ENCODE results near the gene AGR2. TPM values are rescaled to one million over a fixed set of nuclear protein-coding genes. Genes with fewer than 3 reads are reported as not detected.
A peak's percentile ranks its signal among the peaks of the same experiment; 100 is the strongest.

AGR2 gene
- total RNA-seq, 2 donors from 2014 or later = 1,572 to 2,751 TPM

DNA sequence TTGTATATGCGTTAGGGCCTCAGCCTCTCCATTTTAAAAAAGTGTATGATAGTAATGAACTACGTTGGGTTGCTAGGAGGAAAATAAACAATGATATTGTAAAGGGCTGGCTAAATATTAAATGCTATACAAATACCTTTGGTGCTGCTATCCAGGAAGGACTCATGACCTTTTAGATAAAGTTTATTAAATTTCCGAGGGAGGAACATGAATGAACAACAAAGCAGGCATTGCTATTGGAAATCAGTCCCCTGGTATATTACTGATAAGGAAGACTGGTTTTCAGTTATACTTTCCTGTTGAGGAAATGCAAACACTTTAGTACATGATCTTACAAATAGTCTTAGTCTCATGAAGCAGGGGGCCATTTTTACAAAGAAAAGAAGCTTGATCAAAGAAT is 17.2 kb upstream of the AGR2 start:
- peak overlapping the region; percentile 54 for H3K27ac ChIP-seq
- no peaks in the 10 kb centered on the region for H3K9me3 ChIP-seq
- H3K4me1 ChIP-seq = peaks cover 7% of the 10 kb centered on the region
- H3K9ac ChIP-seq (ENCODE audit: low read depth in 2 of 2, low read length in 2 of 2) = peak overlapping the region in 1 of 2 donors; percentile 9
- intact Hi-C loops (cut with DNase I) = no loop called here
- H3K36me3 ChIP-seq = no peaks in the 10 kb centered on the region
- H3K4me3 ChIP-seq = no peak overlapping the region
- TF ChIP-seq, protein P1, sequence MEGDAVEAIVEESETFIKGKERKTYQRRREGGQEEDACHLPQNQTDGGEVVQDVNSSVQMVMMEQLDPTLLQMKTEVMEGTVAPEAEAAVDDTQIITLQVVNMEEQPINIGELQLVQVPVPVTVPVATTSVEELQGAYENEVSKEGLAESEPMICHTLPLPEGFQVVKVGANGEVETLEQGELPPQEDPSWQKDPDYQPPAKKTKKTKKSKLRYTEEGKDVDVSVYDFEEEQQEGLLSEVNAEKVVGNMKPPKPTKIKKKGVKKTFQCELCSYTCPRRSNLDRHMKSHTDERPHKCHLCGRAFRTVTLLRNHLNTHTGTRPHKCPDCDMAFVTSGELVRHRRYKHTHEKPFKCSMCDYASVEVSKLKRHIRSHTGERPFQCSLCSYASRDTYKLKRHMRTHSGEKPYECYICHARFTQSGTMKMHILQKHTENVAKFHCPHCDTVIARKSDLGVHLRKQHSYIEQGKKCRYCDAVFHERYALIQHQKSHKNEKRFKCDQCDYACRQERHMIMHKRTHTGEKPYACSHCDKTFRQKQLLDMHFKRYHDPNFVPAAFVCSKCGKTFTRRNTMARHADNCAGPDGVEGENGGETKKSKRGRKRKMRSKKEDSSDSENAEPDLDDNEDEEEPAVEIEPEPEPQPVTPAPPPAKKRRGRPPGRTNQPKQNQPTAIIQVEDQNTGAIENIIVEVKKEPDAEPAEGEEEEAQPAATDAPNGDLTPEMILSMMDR (IDR thresholded peaks at IDR 0.05) = no peak
- DNase-seq = no peak
- no peaks in the 10 kb centered on the region for H3K27me3 ChIP-seq

GRCh38 chr7:16818732-16819131 is 13.9 kb upstream of the AGR2 start:
- no peak overlapping the region for H3K27ac ChIP-seq
- no peak for DNase-seq
- peaks cover 12% of the 10 kb centered on the region for H3K4me1 ChIP-seq
- TF ChIP-seq, protein P1 (IDR thresholded peaks at IDR 0.05) = no peak
- no peak overlapping the region for H3K4me3 ChIP-seq
- no peak overlapping the region for H3K9ac ChIP-seq (ENCODE audit: low read depth in 2 of 2, low read length in 2 of 2)
- intact Hi-C loops (cut with DNase I) = no loop called here
- H3K36me3 ChIP-seq = no peaks in the 10 kb centered on the region
- no peaks in the 10 kb centered on the region for H3K9me3 ChIP-seq
- H3K27me3 ChIP-seq = no peaks in the 10 kb centered on the region

DNA sequence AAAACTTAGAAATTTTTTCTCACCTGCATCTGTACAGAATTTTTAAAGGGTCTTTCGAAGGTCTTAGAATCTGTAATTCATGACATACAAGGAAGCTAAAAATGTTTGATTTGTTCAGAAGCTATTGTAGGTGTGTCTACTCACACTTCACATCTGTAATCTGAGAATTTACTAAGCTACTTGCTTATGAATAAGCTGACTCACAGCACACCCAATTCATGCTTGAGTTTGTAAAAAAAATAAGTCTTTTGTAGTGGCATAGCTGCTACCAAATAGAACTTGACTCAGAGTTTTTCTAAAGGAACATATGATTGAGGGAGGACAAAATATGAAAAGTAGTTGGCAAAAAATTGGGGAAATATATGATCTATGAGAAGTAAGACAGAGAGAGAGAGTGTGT is 12.7 kb upstream of the AGR2 start:
- DNase-seq = no peak
- H3K36me3 ChIP-seq = no peaks in the 10 kb centered on the region
- H3K4me1 ChIP-seq = peaks cover 11% of the 10 kb centered on the region
- TF ChIP-seq, protein P1 (IDR thresholded peaks at IDR 0.05) = no peak
- H3K27ac ChIP-seq = peak overlapping the region; percentile 64
- no peaks in the 10 kb centered on the region for H3K27me3 ChIP-seq
- no peaks in the 10 kb centered on the region for H3K9me3 ChIP-seq
- intact Hi-C loops (cut with DNase I) = no loop called here
- H3K9ac ChIP-seq (ENCODE audit: low read depth in 2 of 2, low read length in 2 of 2) = peak overlapping the region in 1 of 2 donors; percentile 56
- H3K4me3 ChIP-seq = no peak overlapping the region

- DNase-seq = no peak
- Histone ChIP-seq H3K4me3 (no peak overlapping the region), H3K36me3 (no peaks in the 10 kb centered on the region), H3K9ac (ENCODE audit: low read depth in 2 of 2, low read length in 2 of 2) (peak overlapping the region in 1 of 2 donors; percentile 29), H3K4me1 (peaks cover 6% of the 10 kb centered on the region), H3K27me3 (no peaks in the 10 kb centered on the region), H3K9me3 (no peaks in the 10 kb centered on the region), H3K27ac (peak overlapping the region; percentile 64)
- intact Hi-C loops (cut with DNase I) = no loop called here
- TF ChIP-seq, protein P1 (IDR thresholded peaks at IDR 0.05) = no peak
These were observed 12.0 kb upstream of the AGR2 start for GRCh38 chr7:16816824-16817223.

GRCh38 chr7:16815001-16815400 is 10.2 kb upstream of the AGR2 start:
- peak overlapping the region; percentile 64 for H3K27ac ChIP-seq
- H3K36me3 ChIP-seq = no peaks in the 10 kb centered on the region
- no peaks in the 10 kb centered on the region for H3K27me3 ChIP-seq
- H3K4me3 ChIP-seq = no peak overlapping the region
- peaks cover 6% of the 10 kb centered on the region for H3K4me1 ChIP-seq
- intact Hi-C loops (cut with DNase I) = no loop called here
- peak overlapping the region in 1 of 2 donors; percentile 22 for H3K9ac ChIP-seq (ENCODE audit: low read depth in 2 of 2, low read length in 2 of 2)
- TF ChIP-seq, protein P1 (IDR thresholded peaks at IDR 0.05) = no peak
- DNase-seq = peak; percentile 70
- H3K9me3 ChIP-seq = no peaks in the 10 kb centered on the region
